ENCODE measurements around the gene CEP85. TPM values are rescaled to one million over a fixed set of nuclear protein-coding genes. Genes with fewer than 3 reads are reported as not detected.

The CEP85 gene
- total RNA-seq, 1 donor: 13.0 TPM

GRCh38 chr1:26317146-26317545 is 83.1 kb downstream of the CEP85 start:
- TF ChIP-seq CTCF (IDR thresholded peaks at IDR 0.05; ENCODE audit: insufficient read depth, low read depth, low read length): no peak

GRCh38 chr1:26317612-26318337 is 83.8 kb downstream of the CEP85 start, which contains the start of gene CD52:
Gene CD52, plus strand, starts transcription at chr1:26317958. Its CDS starts 60 bp downstream, at chr1:26318018.
- H3K4me3 ChIP-seq (ENCODE audit: low read depth, low read length): no peak within 1 kb of the TSS
- TF ChIP-seq CTCF (IDR thresholded peaks at IDR 0.05; ENCODE audit: insufficient read depth, low read depth, low read length): no peak
- DNase-seq (ENCODE audit: low read depth): no peak

More at GRCh38 chr1:26317146-26317545, 83.1 kb downstream of the CEP85 start:
- no peak for DNase-seq (ENCODE audit: low read depth)
- H3K4me3 ChIP-seq (ENCODE audit: low read depth, low read length): no peak overlapping the region

- DNase-seq (ENCODE audit: low read depth): no peak
- TF ChIP-seq CTCF (IDR thresholded peaks at IDR 0.05; ENCODE audit: insufficient read depth, low read depth, low read length): no peak
- no peak overlapping the region for H3K4me3 ChIP-seq (ENCODE audit: low read depth, low read length)
Measured at GRCh38 chr1:26318338-26319064, 84.5 kb downstream of the CEP85 start.

- H3K4me3 ChIP-seq (ENCODE audit: low read depth, low read length): no peak overlapping the region
- DNase-seq (ENCODE audit: low read depth): no peak
- no peak for TF ChIP-seq CTCF (IDR thresholded peaks at IDR 0.05; ENCODE audit: insufficient read depth, low read depth, low read length)
Measured at GRCh38 chr1:26320896-26321295, 86.9 kb downstream of the CEP85 start.

- peak; percentile 81 for TF ChIP-seq CTCF (IDR thresholded peaks at IDR 0.05; ENCODE audit: insufficient read depth, low read depth, low read length)
- DNase-seq (ENCODE audit: low read depth): peak; percentile 85
- H3K4me3 ChIP-seq (ENCODE audit: low read depth, low read length): no peak overlapping the region
Measured at GRCh38 chr1:26321315-26322041, 87.5 kb downstream of the CEP85 start.

GRCh38 chr1:26322042-26322331 is 88.0 kb downstream of the CEP85 start:
- no peak for TF ChIP-seq CTCF (IDR thresholded peaks at IDR 0.05; ENCODE audit: insufficient read depth, low read depth, low read length)
- no peak overlapping the region for H3K4me3 ChIP-seq (ENCODE audit: low read depth, low read length)
- no peak for DNase-seq (ENCODE audit: low read depth)
